CD4-positive, alpha-beta T cell treated with Interleukin-1 beta for 1 hour (primary cell): ENCODE measurements around the gene CACNA2D4.

Experiments
- DNase-seq, 2 donors: peaks; one replicate each; pipeline ENCODE4 v3.0.0-alpha.2; 2020 to 2022

Gene CACNA2D4

DNA sequence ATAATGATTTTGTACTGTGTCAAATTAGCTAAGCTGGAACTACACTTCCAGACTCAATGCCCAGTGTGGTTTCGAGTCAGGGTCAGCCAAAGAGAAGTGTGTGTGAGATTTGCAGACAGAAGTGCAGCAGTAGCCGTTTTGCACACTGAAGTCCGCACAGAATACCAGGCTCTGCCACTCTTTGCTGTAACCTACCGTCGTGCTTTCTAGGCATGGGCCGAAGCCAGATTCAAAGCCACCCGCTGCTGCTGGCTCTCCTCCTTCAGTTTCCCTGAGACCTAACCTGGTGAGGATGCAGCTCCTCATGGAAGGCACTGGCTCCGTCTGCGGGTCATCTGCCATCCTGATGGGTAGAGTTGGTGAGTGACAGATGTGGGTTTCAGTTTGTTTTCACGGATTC, 49.3 kb downstream of the CACNA2D4 start:
- no peak for DNase-seq

DNA sequence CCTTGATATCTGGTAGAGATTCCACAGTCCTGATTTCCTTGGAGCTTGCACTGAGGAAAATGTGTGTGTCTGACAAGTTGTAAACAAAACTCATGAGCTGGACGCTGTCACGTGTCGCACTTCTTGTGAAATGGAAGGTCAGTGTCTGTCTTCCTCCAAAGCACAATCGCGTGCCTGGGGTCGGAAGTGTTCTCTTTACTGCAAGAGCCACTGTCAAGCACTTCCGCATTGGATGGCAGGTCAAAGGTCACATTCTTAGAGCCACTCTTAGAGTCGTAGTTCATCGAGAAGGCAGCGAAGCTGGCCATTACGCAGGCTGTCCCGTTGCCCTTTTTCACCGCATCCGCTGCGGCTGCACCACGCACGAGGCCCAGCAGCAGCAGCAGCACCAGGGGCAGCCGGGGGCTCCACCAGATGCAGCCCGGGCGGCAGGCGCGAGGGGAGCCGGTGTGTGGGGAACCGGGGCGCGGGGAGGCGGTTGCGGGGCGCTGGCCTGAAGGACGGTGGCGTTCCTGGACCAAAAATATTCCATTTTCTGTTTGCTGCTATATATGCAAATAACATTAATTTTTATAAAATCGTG, 53.1 kb downstream of the CACNA2D4 start:
- no peak for DNase-seq

DNA sequence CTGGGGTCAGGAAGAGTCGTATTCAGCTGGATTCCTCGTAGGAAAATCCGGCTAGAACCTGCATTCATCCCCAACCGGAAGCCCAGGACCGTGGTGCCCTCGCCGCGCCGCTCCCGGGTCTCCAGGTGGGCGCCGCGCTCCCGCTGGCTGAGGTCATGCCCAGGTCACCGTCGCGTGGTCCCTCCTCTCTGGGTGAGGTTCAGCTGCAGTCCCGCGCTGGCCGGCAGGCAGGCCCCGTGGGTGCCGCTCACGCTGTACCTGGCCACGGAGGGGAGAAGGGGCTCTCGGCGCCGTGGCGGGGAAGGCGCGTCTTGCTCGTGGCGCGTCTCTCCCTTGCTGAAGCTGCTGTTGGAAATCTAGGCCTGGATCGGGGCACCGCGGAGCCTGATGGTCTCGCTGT, 53.6 kb downstream of the CACNA2D4 start:
- no peak for DNase-seq

DNA sequence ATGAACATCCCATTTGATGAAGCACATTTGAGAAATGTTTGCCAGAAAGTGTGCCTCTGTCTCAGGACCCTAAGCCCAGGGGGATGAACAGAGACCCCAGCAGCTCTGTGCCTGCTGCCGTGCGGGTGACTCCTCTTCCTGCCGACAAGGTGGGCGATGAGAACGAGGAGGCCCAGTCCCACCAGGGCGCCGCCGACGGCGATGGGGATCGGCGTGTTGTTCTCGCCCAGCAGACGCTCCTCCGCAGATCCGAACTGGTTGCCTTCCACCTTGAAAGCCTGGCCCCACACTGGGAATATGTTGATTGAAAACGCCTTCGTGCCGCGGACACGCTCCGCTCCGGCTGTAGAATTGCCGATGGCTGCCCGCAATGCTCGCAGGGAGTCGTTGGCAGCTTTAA, 54.0 kb downstream of the CACNA2D4 start:
- no peak for DNase-seq

DNA sequence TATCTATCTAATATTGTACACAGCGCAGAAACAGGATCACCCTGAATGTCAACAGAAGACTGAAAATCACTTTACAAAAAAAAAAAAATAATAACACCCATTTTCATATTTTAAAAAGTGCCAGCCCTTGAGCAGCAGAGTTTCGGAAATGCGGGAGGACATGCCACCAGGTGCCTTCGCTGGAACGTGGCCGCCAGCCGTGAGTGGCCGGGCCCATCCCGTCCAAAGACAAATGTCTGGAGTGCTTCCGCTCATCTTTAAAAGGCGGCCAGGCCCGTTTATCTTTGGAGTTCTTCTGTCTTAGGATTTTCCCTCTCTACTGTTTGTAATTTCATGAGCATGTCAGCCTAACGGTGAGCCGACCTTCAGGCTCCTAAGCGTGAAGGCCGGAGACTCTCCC, 54.6 kb downstream of the CACNA2D4 start:
- no peak for DNase-seq

DNA sequence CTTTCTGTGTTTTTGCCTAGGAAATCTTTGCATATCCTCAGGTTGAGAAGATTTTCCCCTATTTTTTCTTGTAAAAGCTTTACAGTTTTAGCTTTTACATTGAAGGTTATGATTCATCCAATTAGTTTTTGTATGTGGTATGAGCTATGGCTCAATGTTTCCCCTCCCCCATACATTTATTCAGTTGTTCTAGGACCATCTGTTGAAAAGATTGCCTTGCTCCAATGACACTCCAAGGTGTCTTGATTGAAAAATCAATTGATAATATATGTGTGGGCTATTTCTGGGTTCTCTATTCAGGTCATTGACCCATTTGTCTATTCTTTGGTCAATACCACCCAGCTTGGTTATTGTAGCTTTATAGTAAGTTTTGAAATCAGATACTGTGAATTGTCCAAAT, 55.5 kb downstream of the CACNA2D4 start:
- DNase-seq = no peak

DNA sequence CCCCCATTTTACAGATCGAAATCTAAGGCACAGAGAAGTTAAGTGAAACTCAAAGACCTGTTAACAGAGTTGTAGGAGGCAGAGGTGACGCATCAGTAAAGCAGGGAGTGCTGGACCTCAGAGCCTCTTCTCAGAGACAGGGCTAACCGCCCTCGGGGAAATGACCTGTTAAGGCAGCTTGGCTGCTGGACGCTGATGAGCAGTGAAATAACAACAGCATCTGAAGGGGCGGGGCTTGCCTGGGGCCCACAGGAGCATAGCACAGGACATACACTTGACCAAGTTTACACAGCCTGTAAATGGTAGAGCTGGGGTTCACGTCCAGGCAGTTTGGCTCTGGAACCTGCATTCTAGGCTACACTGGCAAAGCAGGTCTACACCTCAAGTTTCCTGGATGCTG, 58.8 kb downstream of the CACNA2D4 start:
- DNase-seq = no peak

DNA sequence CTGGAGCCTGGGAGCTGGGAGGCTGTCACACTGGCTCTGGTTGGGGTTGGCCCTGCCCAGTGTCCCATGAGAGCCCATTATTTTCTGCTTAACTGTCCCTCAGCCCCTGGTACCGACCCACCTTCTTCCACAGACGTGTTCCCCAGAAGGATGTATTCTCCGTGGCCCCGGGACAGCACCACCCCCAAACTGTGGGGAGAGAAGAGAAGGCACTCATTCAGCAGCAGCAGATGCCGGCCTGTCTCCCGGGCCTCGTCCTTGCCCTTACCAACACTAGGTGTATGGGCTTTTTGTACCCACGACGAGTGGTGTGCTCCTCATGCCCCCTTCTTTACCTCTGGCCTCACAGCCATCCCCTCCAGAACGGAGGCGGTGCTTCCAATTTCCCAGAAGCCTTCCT, 60.0 kb downstream of the CACNA2D4 start:
- no peak for DNase-seq

DNA sequence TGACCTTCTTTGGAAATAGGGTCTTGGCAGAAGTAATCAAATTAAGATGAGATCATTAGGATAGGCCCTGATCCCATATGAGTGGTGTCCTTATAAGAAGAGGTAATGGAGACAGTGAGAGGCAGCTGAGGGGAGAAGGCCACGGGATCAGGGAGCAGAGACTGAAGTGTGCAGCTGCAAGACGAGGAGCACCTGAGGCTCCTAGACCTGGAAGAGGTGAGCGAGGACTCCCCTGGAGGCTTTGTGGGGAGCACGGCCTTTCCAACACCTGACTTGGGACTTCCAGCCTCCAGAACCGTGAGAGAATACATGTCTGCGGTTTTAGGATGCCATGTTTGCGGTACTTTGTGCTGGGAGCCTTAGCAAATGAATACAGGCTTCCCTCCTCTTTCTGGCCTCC, 60.6 kb downstream of the CACNA2D4 start:
- DNase-seq = no peak

DNA sequence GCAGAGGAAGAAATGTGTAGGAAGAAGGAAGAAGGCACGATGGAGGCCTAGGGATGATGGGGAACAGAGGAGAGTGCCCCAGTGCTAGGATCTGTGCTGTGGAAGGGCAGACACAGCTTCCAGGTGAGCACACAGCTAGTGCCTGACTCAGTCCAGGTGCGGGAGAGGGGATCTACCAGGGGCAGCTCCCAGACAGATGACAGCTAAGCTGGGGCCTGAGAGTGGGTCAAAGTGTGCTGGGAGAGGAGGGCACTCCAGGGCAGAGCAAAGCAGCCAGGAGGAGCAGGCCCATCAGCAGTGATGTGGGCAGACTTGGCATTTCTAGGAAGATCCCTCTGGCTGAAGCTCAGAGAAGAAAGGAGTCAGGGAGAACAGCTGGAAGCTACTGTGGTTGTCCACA, 61.4 kb downstream of the CACNA2D4 start:
- DNase-seq = no peak

DNA sequence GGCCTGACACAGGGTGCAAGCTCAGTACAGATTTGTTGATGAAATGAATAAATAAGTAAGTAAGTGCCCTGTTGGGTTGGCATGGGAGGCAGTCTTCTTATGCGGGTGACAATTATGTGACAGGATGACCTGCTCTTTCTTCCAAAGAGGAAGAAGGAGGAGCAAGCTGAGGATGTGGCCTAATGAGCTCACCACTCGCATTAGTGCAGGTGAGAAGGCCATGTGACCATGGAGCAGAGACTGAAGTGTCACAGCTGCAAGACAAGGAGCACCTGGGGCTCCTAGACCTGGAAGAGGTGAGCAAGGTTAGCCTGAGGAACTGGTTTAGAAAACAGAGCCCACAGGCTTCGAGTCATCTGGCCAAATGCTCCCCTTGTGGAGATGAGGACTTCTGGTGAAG, 63.2 kb downstream of the CACNA2D4 start:
- DNase-seq = no peak

DNA sequence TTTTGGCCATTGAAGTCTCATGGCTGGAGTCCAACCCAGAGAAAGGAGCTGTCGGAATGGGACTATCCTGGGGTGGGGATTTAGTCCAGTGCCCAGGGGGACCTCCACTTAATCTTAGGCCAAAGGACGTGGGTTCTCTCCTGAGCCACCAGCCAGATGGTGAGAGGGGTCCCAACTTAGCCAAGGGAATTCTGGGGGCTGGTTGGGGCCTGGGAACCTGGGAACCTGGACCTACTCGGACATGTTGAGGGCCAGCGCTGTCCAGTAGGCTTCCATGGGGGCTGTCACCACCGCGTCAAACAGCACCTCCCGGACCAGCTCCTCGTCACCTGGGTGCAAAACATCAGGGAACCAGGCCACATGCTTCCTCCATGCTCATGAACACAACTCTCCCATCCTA, 64.7 kb downstream of the CACNA2D4 start:
- no peak for DNase-seq

DNA sequence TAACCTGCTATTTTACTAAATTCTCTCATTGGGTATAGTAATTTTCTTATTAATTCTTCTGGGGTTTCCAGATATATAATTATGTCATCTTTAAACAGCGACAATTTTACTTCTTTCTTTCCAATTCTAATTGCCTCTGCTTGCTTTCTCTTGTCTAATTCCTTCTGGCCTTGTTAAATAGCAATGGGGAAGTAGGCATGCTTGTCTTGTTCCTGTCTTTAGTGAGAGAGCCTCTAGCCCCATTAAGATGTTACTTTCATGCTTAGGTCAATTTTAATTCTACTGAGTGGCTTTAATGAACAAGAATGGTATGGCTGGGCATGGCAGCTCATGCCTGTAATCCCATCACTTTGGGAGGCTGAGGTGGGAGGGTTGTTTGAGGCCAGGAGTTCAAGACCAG, 66.4 kb downstream of the CACNA2D4 start:
- DNase-seq = no peak

DNA sequence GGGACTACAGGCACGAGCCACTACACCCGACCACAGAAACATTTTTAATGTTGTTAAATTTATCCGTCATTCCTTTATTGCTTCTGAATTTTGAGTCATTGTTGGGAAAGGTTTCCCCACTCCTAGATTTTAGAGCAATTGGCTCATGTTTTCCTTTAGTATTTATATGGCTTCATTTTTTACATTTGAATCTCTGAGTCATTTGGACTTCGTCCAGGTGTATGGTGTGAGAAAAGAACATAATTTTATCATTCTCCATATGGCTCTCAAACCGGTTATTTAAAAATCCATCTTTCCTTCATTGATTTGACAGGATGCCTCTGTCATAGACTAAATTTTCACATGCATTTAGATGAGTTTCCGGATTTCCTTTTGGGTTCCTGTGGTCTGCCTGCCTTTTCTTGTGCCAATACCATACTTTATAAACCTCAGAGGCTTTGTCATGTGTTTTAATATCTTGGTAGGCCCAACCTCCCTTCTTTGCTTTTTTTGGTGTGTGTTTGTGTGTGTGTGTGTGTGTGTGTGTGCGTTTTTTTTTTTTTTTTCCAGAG, 67.2 kb downstream of the CACNA2D4 start:
- no peak for DNase-seq

DNA sequence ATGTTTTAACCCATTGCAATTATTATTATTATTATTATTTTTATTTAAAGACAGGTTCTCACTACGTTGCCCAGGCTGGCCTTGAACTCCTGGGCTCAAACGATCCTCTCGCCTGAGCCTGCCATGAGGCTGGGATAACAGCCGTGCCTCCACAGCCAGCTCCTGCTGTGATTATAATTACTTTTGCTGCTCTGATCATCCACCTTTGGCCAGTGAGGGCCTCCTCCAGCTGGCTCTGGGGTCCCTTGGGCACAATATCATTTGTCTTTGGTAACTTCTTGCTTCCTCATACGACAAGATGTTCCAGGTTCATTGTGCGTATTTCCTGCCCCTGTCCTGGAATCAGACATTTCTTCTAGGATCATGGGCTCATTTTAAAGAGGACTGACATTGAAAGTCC, 69.7 kb downstream of the CACNA2D4 start:
- DNase-seq = no peak

DNA sequence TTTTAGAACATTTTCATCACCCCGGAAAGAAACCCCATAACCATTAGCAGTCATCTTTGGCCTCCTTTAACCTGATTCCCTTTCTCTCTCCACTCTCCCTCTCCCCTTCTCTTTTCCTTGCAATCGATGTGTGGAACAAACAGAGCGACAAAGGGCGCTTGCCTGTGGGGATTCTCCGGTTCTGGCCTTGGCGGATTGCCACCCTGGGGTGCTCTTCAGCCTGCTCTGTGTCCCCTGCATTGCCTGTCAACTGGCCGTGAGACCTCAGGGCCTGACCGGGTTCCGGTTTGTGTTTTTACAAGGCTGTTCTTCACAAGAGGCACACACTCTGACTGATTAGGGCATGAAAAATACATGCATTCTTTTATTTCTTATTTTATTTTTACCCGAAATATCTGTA, 70.3 kb downstream of the CACNA2D4 start:
- no peak for DNase-seq

DNA sequence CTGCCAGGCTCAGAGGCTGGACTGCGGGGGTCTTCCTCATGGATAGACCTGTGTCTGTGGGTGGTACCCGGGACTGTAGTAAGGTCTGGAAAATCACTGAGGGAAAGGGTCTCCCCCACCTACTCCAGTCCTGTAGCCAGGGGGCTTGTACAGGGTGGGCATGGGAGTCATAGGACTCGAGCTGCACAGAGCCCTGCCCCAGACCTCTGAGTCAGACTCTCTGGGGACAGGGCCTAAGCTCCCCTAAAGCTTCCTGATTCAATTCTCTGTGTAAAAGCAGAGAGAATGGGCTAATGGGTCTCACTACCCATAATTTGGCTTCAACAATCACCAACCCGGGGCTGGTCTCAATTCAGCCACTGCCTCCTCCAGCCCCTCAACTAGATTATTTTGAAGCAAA, 71.0 kb downstream of the CACNA2D4 start:
- DNase-seq = no peak

DNA sequence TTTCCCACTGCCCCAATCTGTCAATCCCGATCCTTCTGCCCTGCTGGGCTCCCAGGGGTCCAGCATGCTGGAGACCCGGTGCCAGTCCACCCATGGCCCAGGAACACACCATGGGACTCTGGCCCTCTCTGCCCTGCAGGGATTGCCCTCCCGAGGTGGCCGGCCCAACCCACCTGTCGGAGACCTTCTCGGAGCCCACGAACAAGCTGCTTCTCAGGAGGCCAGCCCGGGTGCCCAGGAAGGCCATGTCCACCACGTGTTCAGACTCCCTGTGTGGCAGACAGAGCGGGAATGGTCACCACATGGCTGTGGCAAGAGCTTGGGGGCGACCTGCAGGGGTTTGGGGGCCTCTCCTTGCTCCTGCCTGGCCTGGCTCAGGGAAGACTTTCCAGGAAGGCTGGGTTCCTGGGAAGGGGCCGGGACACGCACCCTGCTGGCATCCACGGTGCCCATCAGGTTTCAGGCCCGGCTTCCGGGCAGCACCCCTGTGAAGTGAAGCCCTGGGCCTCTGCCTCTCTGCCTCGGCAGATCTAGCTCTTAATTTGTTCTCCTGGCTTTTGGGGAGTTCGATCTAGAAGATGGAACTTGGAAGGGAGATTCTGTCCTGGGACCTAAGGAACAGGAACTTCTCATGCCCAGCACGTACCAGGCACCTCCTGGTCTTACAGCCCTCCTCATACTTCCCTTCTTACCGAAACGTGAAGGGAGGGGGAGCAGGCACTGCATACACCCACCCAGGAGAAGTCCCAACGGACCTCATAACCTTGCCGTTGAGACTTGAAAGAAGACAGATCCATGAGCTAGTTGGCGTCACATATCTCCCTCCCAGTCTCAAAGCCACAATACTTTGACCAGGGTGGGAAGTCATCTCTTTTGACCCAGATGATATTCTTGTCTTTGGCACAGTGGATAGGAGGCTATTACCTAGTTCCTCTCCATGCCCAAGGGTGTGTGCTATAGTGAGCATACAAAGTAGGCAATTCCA, 71.7 kb downstream of the CACNA2D4 start:
- DNase-seq = no peak

DNA sequence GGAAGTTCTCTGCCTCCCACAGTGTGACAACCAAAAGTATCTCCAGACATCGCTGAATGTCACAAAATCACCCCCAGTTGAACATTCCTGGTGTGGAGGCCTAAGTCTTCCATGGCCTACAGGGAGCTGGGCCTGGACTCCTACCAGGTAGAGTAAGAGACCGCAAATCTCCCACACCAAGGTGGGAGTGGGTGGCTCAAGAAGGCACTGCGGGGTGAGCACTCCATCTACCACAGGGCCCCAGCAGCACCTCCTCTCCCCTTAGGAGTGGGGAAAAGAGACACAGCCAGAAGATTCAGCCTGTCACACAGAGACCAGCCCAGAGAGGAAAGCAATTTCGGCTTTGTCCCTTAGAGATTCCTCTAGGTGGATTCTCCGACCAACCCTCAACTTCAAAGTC, 72.6 kb downstream of the CACNA2D4 start:
- DNase-seq = no peak

DNA sequence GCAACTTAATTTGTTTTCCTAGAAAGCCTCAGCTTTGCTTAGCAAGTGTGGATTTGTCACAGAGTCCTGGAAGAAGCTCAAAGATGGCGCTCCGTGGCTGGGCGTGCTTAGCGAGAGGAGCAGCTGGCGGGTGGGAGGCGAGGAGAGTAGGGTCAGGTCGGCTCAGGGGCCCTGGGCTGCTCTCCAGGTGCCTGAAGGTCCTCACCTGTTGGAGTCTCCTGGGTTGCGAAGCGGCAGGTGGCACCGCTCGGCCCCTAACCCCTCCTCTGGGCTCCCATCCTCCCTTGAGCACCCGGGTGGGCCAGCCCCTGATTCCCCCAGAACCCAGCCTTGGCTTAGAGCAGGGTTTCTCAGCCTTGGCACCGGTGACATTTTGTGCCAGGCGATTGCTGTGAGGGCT, 73.0 kb downstream of the CACNA2D4 start:
- no peak for DNase-seq

DNA sequence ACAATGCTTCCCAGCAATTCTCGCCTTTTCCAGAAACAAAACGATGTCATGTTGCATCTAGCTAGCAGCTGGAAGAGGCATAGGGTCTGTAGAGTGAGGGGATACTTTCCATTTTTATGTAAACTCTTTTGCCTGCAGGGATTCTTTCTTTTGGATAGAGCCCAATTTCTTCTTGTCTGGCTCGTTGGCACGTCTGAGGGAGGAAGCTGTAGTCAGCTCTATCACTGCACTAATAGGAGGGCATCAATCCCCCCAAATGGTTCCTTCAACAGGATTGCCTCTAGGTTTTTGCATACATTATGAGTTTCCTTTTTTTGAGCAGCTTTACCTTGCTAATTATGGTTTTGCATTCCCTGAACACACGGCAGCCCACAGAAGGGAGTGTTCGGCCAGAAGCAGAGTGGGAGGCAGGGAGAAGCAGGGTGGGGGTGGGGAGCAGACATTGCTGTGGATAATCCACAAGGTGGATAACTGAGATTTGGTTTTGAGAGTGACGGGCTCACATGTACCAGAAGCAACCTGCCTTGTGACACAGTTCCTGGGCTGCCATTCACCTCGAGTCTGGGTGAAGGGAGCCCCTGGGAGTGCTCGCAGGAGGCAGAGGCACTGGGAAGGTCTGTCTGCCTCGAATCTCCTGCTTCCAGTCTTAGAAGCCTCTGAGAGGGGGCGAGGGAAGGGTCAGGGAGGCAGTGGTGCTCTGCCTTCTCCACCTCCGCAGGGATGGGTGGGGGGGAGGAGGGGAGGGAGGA, 73.6 kb downstream of the CACNA2D4 start:
- DNase-seq = no peak

DNA sequence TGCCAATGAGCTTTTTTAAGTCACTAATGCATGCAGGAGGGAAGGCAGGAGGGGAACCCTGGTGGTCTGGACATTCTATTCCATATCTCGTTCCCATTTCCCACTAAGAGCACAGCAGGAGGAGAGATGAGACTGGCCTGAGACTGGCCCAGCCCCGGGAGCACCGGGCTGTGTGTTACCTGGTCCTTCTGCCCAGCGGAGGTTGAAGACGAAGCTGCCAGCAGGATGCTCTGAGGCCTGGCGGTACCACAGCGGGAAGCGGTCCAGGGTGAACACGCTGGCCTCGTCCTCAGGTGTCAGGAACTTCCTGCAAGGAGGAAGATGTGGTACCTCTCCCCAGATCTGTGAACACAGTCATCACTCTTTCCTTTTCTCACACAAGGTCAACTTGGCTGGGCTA, 74.2 kb downstream of the CACNA2D4 start:
- DNase-seq = no peak

DNA sequence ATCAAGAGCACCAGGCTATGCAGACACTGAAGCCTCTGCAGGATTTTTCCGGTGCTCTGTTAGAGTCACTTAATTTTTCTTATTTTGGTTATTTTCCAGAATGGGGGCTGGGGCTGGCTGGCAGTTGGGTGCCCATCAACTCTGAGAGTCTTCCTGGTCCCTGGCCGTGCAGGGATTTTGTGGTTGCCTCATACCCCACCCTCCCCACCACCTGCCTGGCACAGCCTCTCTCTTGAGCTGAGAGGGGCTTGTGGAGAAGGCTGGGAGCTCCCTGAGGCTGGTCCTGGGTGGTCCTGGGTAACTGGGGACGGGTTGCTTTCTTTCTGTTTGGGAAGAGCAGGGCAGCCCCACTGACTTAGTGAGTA, 74.8 kb downstream of the CACNA2D4 start:
- no peak for DNase-seq
